ENCODE results near the gene GPBP1.
"Not testable (repeated sequence)": the region's sequence is repeated elsewhere in the genome, so short reads cannot be mapped to it uniquely, and the experiment has no call there.

GRCh38 chr5:57178238-57178637, 4.4 kb downstream of the GPBP1 start:
- TF ChIP-seq CTCF (IDR thresholded peaks at IDR 0.05; ENCODE audit: low read length); EZH2phosphoT487 (IDR thresholded peaks at IDR 0.05; ENCODE audit: low read length); EZH2 (optimal IDR thresholded peaks at IDR 0.05; ENCODE audit: low read depth, low read length): not testable (repeated sequence)
